NCI-H82 treated with DMSO at 0.1 percent for 48 hours (cell line): ENCODE data around the gene KCNH8.

Experiments
- DNase-seq: peaks from one replicate; lab custom pipeline; 2025; ENCODE audit not compliant: unreplicated experiment; lab: John Stamatoyannopoulos, UW

KCNH8 gene

DNA sequence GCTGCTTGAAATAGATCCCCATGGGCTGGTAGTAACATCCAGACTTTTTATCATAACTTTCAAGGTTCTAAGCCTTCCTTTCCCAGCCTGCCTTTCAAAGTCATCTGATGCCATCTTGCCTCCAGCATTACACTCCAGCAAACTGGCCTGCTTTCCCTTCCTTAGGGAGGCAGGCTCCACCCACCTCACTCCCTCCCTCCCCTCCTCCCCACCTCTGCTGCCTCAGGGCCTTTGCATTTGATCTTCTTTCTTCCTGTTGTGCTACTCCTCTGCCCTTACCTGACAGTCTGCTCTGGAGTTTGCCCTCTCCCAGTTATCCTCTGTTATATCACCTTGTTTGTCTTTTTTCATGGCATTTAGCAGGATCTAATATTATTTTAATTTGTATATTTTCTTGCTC, 319.5 kb downstream of the KCNH8 start:
- DNase-seq: no peak

DNA sequence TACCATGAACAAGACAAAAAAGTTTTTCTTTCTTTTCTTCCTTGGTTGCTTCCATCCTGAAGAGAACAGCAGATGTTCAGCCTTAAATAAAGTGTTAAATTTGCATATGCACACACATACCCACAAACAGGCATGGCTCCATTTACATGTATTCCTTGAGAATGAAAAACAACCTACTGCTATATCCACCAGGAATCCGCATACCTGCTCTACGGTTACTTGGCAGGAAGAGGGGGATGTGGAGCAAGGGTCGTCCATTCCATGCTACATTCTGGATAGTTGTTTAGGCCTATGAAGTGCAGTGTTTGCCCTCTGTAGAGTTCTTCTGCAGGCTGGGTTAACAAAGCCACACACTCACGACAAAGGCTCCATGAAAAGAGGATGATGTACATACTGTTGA, 322.8 kb downstream of the KCNH8 start:
- DNase-seq: no peak

GRCh38 chr3:19473971-19474580, 325.8 kb downstream of the KCNH8 start:
- no peak for DNase-seq

DNA sequence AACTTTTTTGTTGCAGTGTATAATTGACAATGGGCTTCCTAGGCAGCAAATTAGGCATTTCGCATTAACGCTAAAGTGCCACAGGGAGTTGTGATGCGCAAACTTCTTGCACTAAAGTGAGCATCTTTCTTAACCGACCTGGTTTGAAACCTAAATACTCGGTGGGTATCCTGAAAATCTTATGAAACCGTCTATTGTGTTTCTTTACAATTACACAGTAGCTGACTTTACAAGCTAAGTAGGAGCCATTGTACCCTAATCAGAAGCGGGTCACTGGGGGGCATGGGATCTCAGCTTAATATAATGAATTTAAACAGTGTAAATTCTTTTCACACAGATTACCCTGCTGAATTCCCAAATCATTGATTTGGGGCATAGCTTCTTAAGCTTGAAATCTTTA, 328.0 kb downstream of the KCNH8 start:
- DNase-seq: no peak

GRCh38 chr3:19485267-19485666, 337.0 kb downstream of the KCNH8 start:
- no peak for DNase-seq

DNA sequence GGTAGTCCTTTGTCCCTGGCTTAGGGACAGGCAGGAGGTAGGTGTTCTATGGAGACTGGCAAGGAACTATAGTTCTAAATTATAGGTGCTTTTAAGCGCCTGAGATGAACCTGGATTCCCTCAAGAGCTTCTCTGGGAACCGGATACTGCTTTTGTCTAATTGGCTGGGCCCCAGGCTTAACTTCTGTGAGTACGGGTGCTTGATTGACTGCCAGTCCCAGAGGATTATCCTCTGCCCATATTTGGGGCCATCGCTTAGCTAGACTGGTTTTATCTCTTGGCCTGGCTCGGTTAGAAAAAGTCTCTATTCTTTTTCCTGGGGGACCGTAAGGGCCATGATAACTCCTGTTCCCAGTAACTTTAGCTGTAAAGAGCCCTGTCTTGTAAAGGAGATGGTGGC, 339.1 kb downstream of the KCNH8 start:
- peak; percentile 69 for DNase-seq

- no peak for DNase-seq
These were observed 340.6 kb downstream of the KCNH8 start for GRCh38 chr3:19488939-19489338.

GRCh38 chr3:19489936-19490335, 341.6 kb downstream of the KCNH8 start:
- DNase-seq: no peak

DNA sequence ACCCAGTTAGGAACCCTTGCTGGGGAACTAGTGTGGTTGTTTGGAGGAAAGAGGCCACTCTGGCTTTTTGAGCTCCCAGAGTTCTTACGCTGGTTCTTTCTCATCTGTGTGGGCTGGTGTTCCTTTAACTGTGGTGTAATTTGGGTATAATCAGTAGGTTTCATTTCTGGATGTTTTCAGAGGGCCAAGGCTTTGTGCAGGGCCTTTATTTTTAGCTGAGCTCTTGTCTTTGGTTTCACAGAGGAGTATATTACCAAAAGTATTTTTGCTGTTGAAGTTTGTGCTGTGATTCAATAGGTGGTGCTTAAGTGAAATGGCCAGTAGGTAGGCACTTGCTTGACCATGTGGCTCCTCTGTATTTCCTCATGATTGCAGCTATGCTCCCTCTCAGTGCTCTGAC, 357.9 kb downstream of the KCNH8 start:
- no peak for DNase-seq

- DNase-seq: no peak
These were observed 374.0 kb downstream of the KCNH8 start for GRCh38 chr3:19522305-19522704.

GRCh38 chr3:19526071-19526470, 377.8 kb downstream of the KCNH8 start:
- peak; percentile 43 for DNase-seq

- DNase-seq: peak; percentile 47
These were observed 379.4 kb downstream of the KCNH8 start for GRCh38 chr3:19527746-19528145.

GRCh38 chr3:19531426-19531825, 383.1 kb downstream of the KCNH8 start:
- no peak for DNase-seq

GRCh38 chr3:19539518-19540392, 391.4 kb downstream of the KCNH8 start:
- no peak for DNase-seq

- no peak for DNase-seq
These were observed 392.2 kb downstream of the KCNH8 start for GRCh38 chr3:19540464-19540863.

DNA sequence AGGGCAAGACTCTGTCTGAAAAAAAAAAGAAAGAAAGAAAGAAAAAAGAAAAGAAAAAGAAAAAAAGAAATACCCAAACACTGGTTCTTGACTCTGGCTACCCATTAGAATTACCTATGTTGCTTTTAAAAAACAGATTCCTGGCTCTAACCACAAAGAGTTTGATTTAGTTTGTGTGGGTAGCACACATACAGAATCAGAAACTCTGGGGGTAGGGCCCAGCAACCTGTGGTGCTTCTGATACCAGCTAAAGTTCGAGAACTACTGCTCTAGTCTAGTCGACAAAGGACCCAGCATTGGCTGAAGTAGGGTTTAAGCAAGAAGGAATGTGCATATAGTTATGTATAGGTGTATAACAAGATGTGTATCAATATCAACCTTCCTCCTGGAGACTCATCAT, 393.0 kb downstream of the KCNH8 start:
- no peak for DNase-seq

- peak; percentile 61 for DNase-seq
These were observed 395.0 kb downstream of the KCNH8 start for GRCh38 chr3:19543212-19543841.

- no peak for DNase-seq
These were observed 399.6 kb downstream of the KCNH8 start for GRCh38 chr3:19547665-19548464.

DNA sequence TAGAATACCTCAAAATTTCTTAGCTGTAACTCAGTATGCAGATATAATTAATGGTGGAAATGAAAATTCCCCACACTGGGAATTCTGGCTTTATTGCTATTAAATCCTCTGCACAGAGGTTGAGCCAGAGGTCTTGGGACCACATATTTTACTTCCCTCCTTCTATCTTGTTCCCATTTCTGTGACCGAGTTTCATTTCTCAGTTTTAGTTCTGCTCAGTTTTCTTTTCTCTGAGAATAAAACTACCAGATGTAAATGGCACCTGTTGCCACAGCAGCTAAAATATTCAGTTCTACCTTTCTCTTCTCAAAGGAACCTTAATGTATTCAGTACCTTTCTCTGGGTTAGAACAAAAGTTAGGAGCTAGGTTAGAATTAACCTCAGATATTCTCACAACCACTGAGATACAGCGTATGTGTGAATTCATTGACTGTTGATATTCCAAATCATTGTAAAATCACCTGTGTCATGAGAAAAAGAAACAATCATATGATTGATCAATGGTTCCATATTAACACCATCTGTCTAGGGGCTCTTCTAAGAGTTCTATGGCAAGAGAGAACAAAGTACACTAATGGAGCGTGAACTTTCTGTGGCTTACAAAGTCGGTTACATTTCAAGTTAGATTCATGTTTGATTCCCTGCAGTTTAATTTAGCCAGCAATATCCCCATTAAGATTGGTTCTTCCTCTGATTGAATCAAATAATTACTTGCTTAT, 411.6 kb downstream of the KCNH8 start:
- no peak for DNase-seq

DNA sequence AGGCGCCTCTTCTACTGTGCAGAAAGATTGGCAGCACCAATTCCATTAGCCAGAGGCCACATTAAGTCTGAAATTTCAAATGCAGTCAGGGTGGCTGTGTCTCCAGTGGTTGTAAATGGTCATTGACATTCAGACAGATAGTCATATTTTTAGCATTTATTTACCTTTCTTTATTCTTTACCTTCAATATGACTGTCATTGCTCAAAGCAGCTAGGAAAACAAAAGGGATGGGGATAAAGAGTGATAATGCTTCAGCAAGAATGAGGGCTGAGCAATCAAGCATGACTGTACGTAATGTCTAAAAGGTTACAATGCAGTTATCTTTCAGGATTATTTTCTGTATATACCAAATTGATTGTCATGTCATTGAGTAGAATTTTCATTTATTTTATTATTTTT, 425.3 kb downstream of the KCNH8 start:
- DNase-seq: no peak

GRCh38 chr3:19574268-19574667, 426.0 kb downstream of the KCNH8 start:
- DNase-seq: no peak
